ENCODE results near the gene PTPN9.
"Not testable (repeated sequence)": the region's sequence is repeated elsewhere in the genome, so short reads cannot be mapped to it uniquely, and the experiment has no call there.

PTPN9 gene
- 29.5 to 68.7 (median 54.7) reads per million in 17 experiments for total RNA-seq

GRCh38 chr15:75578948-75579920, at the start of gene PTPN9:
PTPN9 (minus strand) TSS chr15:75579315; CDS start chr15:75578776, 539 bp downstream.
- DNase-seq: peak; percentile 80 to 92 (median 87)

GRCh38 chr15:75625542-75626347, 46.6 kb upstream of the PTPN9 start, which contains the start of gene SNUPN:
SNUPN (minus strand) TSS chr15:75625725; CDS start chr15:75621051, 4,674 bp downstream.
- peak; percentile 94 to 97 (median 96) for DNase-seq

GRCh38 chr15:75622505-75622904, 43.4 kb upstream of the PTPN9 start:
- no peak for DNase-seq

- DNase-seq: peak; percentile 55 to 77 (median 70)
These were observed 41.8 kb upstream of the PTPN9 start for GRCh38 chr15:75620841-75621391.

- peak; percentile 29 to 62 (median 56) for DNase-seq
These were observed 41.1 kb upstream of the PTPN9 start for GRCh38 chr15:75620058-75620820.

GRCh38 chr15:75616766-75617165, 37.7 kb upstream of the PTPN9 start:
- no peak for DNase-seq

- DNase-seq: no peak
These were observed 27.9 kb upstream of the PTPN9 start for GRCh38 chr15:75606711-75607699.

- DNase-seq: no peak
These were observed 26.9 kb upstream of the PTPN9 start for GRCh38 chr15:75606026-75606425.

- DNase-seq: no peak
These were observed 20.3 kb upstream of the PTPN9 start for GRCh38 chr15:75599401-75599800.

GRCh38 chr15:75598361-75598760, 19.2 kb upstream of the PTPN9 start:
- DNase-seq: no peak

- peak; percentile 25 to 60 (median 47) for DNase-seq
These were observed 18.7 kb upstream of the PTPN9 start for GRCh38 chr15:75597667-75598341.

GRCh38 chr15:75596703-75597345, 17.7 kb upstream of the PTPN9 start:
- no peak for DNase-seq

GRCh38 chr15:75594276-75594675, 15.2 kb upstream of the PTPN9 start:
- no peak for DNase-seq

- no peak for DNase-seq
These were observed 12.7 kb upstream of the PTPN9 start for GRCh38 chr15:75591655-75592364.

GRCh38 chr15:75590239-75590638, 11.1 kb upstream of the PTPN9 start:
- DNase-seq: no peak

GRCh38 chr15:75589071-75589470, 10.0 kb upstream of the PTPN9 start:
- DNase-seq: no peak

- not testable (repeated sequence) for DNase-seq
These were observed 7.3 kb upstream of the PTPN9 start for GRCh38 chr15:75586422-75586821.

- peak in 1 of 4 experiments; percentile 27 for DNase-seq
These were observed 5.0 kb upstream of the PTPN9 start for GRCh38 chr15:75584121-75584520.

- DNase-seq: no peak
These were observed 4.6 kb upstream of the PTPN9 start for GRCh38 chr15:75583701-75584100.

All from suppressor macrophage (primary cell).